Stimulated activated CD8-positive, alpha-beta memory T cell treated with anti-CD3 and anti-CD28 coated beads, Interleukin-2, amount 100 ng/mL, for 1 hour (primary cell): ENCODE data around the gene UTP15.

Experiments used
- DNase-seq, 2 donors: peaks; one replicate each; pipeline ENCODE4 v3.0.0-alpha.2; 2020; ENCODE audit warnings: low read depth in 2 of 2

UTP15 gene

GRCh38 chr5:73623901-73624404, 58.4 kb downstream of the UTP15 start:
- DNase-seq: no peak

- DNase-seq: no peak
Observed at GRCh38 chr5:73624888-73625287, 59.3 kb downstream of the UTP15 start.

GRCh38 chr5:73625372-73625943, 59.9 kb downstream of the UTP15 start:
- no peak for DNase-seq

GRCh38 chr5:73625944-73626811, 60.6 kb downstream of the UTP15 start, which contains the start of gene ARHGEF28:
TSS of gene ARHGEF28 (plus strand) at chr5:73626196. CDS start at chr5:73684852, 58,656 bp downstream.
- DNase-seq: peak in 1 of 2 donors; percentile 6

- no peak for DNase-seq
Observed at GRCh38 chr5:73626814-73627313, 61.3 kb downstream of the UTP15 start.

GRCh38 chr5:73629456-73629855, 63.9 kb downstream of the UTP15 start:
- no peak for DNase-seq

- DNase-seq: no peak
Observed at GRCh38 chr5:73630765-73631164, 65.2 kb downstream of the UTP15 start.

GRCh38 chr5:73631500-73631899, 66.0 kb downstream of the UTP15 start:
- no peak for DNase-seq
